Lower lobe of right lung (tissue), 2 donors: Measurements from ENCODE around the gene POLR1E. TPM values are rescaled to one million over a fixed set of nuclear protein-coding genes. Genes with fewer than 3 reads are reported as not detected.

ENCODE experiments used
- ATAC-seq, 2 donors: fragments of 200-7000 bp; cut with Tn5 transposase; one replicate each; pipeline ENCODE4 v1.9.1; 2020 to 2022; ENCODE audit warnings: mild to moderate bottlenecking in 2 of 2, moderate library complexity in 2 of 2
- DNase-seq: peaks from one replicate; pipeline ENCODE4 v3.0.0-alpha.2; 2020
- H3K27ac ChIP-seq: fragments of 200-600 bp; one replicate; pipeline ENCODE4 v1.8.0; 2022
- H3K27me3 ChIP-seq: fragments of 200-600 bp; one replicate; pipeline ENCODE4 v1.8.0; 2022; ENCODE audit warnings: low read depth
- H3K36me3 ChIP-seq: fragments of 200-600 bp; one replicate; pipeline ENCODE4 v1.8.0; 2022; ENCODE audit warnings: mild to moderate bottlenecking
- H3K4me1 ChIP-seq: fragments of 200-600 bp; one replicate; pipeline ENCODE4 v1.8.0; 2022
- H3K4me3 ChIP-seq: fragments of 200-600 bp; one replicate; pipeline ENCODE4 v1.8.0; 2022; ENCODE audit warnings: mild to moderate bottlenecking
- H3K9me3 ChIP-seq: fragments of 200-600 bp; one replicate; pipeline ENCODE4 v1.8.0; 2022
- CTCF ChIP-seq: fragments of 200-600 bp; IDR thresholded peaks from one replicate; pipeline ENCODE4 v1.8.0; 2022; ENCODE audit warnings: antibody characterized with exemption, mild to moderate bottlenecking
- intact Hi-C: fragments of 100-400 bp; cut with DNase I; formaldehyde crosslinking; loops from one replicate; pipeline ENCODE4 v1.11.0; 2022
- total RNA-seq: library from RNA; stranded (reverse); fragmentation: NEBNext Ultra II Directional; extraction: Animal tissue kit (Norgen Biotek cat#: 25700); gene quantifications from one replicate; pipeline ENCODE4 v1.2.1, GENCODE V29; 2021
- donor health status: DM: no; HTN: yes; CAD: no; lungs with severe emphysema.

Gene POLR1E
- total RNA-seq, 1 donor from 2014 or later, result 17.3 TPM

- intact Hi-C loops, result no loop called here
- no peak for TF ChIP-seq CTCF
- no peak overlapping the region for H3K27ac ChIP-seq
- no peaks in the 10 kb centered on the region for H3K9me3 ChIP-seq
- no peak overlapping the region for H3K4me3 ChIP-seq
- H3K27me3 ChIP-seq, result no peaks in the 10 kb centered on the region
- no peaks in the 10 kb centered on the region for H3K4me1 ChIP-seq
- DNase-seq (no peak), ATAC-seq (peak in 1 of 2 donors; percentile 31)
- peaks cover 66% of the 10 kb centered on the region for H3K36me3 ChIP-seq
These were observed 43.9 kb upstream of the POLR1E start for GRCh38 chr9:37441776-37442370.

- Histone ChIP-seq H3K9me3 (no peaks in the 10 kb centered on the region), H3K27me3 (no peaks in the 10 kb centered on the region), H3K4me1 (no peaks in the 10 kb centered on the region), H3K27ac (no peak overlapping the region), H3K36me3 (peaks cover 64% of the 10 kb centered on the region), H3K4me3 (no peak overlapping the region)
- intact Hi-C loops, result no loop called here
- TF ChIP-seq CTCF, result no peak
- ATAC-seq, result no peak
- DNase-seq, result no peak
These were observed 43.2 kb upstream of the POLR1E start for GRCh38 chr9:37442556-37442955.

- Histone ChIP-seq H3K4me3 (no peak overlapping the region), H3K9me3 (no peaks in the 10 kb centered on the region), H3K27me3 (no peaks in the 10 kb centered on the region), H3K27ac (no peak overlapping the region), H3K4me1 (no peaks in the 10 kb centered on the region), H3K36me3 (peaks cover 54% of the 10 kb centered on the region)
- DNase-seq (no peak), ATAC-seq (no peak)
- intact Hi-C loops, result no loop called here
- no peak for TF ChIP-seq CTCF
These were observed 42.2 kb upstream of the POLR1E start for GRCh38 chr9:37443566-37443965.

- ATAC-seq, result no peak
- no peak overlapping the region for H3K27ac ChIP-seq
- H3K4me1 ChIP-seq, result no peaks in the 10 kb centered on the region
- intact Hi-C loops, result no loop called here
- no peak for DNase-seq
- TF ChIP-seq CTCF, result no peak
- no peaks in the 10 kb centered on the region for H3K27me3 ChIP-seq
- no peak overlapping the region for H3K4me3 ChIP-seq
- peaks cover 52% of the 10 kb centered on the region for H3K36me3 ChIP-seq
- H3K9me3 ChIP-seq, result no peaks in the 10 kb centered on the region
These were observed 40.9 kb upstream of the POLR1E start for GRCh38 chr9:37444890-37445289.

GRCh38 chr9:37445832-37446231 lies 39.9 kb upstream of the POLR1E start:
- Histone ChIP-seq H3K36me3 (peaks cover 51% of the 10 kb centered on the region), H3K4me1 (no peaks in the 10 kb centered on the region), H3K27ac (no peak overlapping the region), H3K27me3 (no peaks in the 10 kb centered on the region), H3K9me3 (no peaks in the 10 kb centered on the region), H3K4me3 (no peak overlapping the region)
- ATAC-seq, result no peak
- DNase-seq, result no peak
- no peak for TF ChIP-seq CTCF
- intact Hi-C loops, result no loop called here
